A549 (cell line): Measurements from ENCODE around the gene APBB2. TPM values are rescaled to one million over a fixed set of nuclear protein-coding genes. Genes with fewer than 3 reads are reported as not detected.

Experiments used
- ATAC-seq, 2 experiments: fragments of 200-7000 bp in 1 of 2; fragments of >200 bp in 1 of 2; cut with Nextera tagmentation in 1 of 2; cut with Tn5 transposase in 1 of 2; 3 replicates each; pipeline versions ENCODE4 v1.8.0 to v1.9.1; 2018 to 2020; ENCODE audit warnings: mild to moderate bottlenecking in 1 of 2, moderate library complexity in 1 of 2
- CTCF ChIA-PET: fragments of 300-600 bp; sonication (Branson Sonifier 250); formaldehyde crosslinking; extraction: SDS; loops from one replicate; lab custom pipeline; 2021; ENCODE audit warnings: antibody characterized with exemption, inconsistent platforms; lab: Yijun Ruan, JAX
- POLR2A ChIA-PET: fragments of 350-600 bp; formaldehyde crosslinking; extraction: SDS; loops from one replicate; lab custom pipeline; 2021; ENCODE audit warnings: antibody characterized with exemption, inconsistent platforms; lab: Yijun Ruan, JAX
- DNase-seq, 2 experiments: peaks; one replicate each; pipeline versions ENCODE4 v3.0.0 to v3.0.0-alpha.2; 2011 to 2016; ENCODE audit warnings: low read depth in 1 of 2, low spot score in 1 of 2
- FAIRE-seq: peaks from 2 replicates; lab custom pipeline; 2011; peaks lifted over from hg19 to GRCh38; lab: Jason Lieb, UNC
- H3K27ac ChIP-seq, 2 experiments: fragments of >200 bp; sonication (Bioruptor Twin); formaldehyde crosslinking; 3 replicates each; pipeline ENCODE4 v1.5.1; 2016 to 2017
- H3K4me1 ChIP-seq: fragments of >200 bp; sonication (Bioruptor Twin); formaldehyde crosslinking; 3 replicates; pipeline ENCODE4 v1.6.1; 2016
- H3K4me2 ChIP-seq: fragments of >200 bp; sonication (Bioruptor Twin); formaldehyde crosslinking; 3 replicates; pipeline ENCODE4 v1.6.1; 2016
- H3K4me3 ChIP-seq: fragments of >200 bp; sonication (Bioruptor Twin); formaldehyde crosslinking; 3 replicates; pipeline ENCODE4 v1.5.1; 2016
- H3K9me3 ChIP-seq: fragments of >200 bp; sonication (Bioruptor Twin); formaldehyde crosslinking; 3 replicates; pipeline ENCODE4 v1.6.1; 2016
- BHLHE40 ChIP-seq: IDR thresholded peaks from 2 replicates; pipeline ENCODE4 v1.6.1; 2012; ENCODE audit warnings: low read depth, low read length, inconsistent platforms
- CBX8 ChIP-seq: fragments of 200-600 bp; sonication (generic); IDR thresholded peaks from 2 replicates; pipeline ENCODE4 v1.6.1; 2016
- EHMT2 ChIP-seq: fragments of 200-600 bp; sonication (generic); IDR thresholded peaks from 2 replicates; pipeline ENCODE4 v1.6.1; 2016; ENCODE audit warnings: antibody characterized with exemption, low read depth, mild to moderate bottlenecking, moderate library complexity
- ELK1 ChIP-seq: fragments of 150-350 bp; IDR thresholded peaks from 2 replicates; pipeline ENCODE4 v1.6.1; 2014; ENCODE audit warnings: low read depth, mild to moderate bottlenecking, low read length
- EP300 ChIP-seq, 2 experiments: fragments of >200 bp; sonication (Bioruptor Twin); formaldehyde crosslinking; IDR thresholded peaks; 2 replicates in 1 of 2; 3 replicates in 1 of 2; pipeline ENCODE4 v1.6.1; 2016 to 2017
- ESRRA ChIP-seq: fragments of 150-350 bp; IDR thresholded peaks from 2 replicates; pipeline ENCODE4 v1.6.1; 2014; ENCODE audit warnings: mild to moderate bottlenecking, low read length, borderline replicate concordance
- FOSB ChIP-seq: fragments of 250-450 bp; sonication (Bioruptor Pico); IDR thresholded peaks from 2 replicates; pipeline ENCODE4 v1.5.0; 2020; ENCODE audit warnings: mild to moderate bottlenecking, moderate library complexity
- FOSL2 ChIP-seq, 2 experiments: fragments of 450-650 bp in 1 of 2; fragments of >200 bp in 1 of 2; sonication (Bioruptor Twin) in 1 of 2; formaldehyde crosslinking; IDR thresholded peaks; 2 replicates each; pipeline versions ENCODE4 v1.5.0 to v1.6.1; 2016 to 2020; ENCODE audit warnings: mild to moderate bottlenecking in 1 of 2, moderate library complexity in 1 of 2
- FOXS1 ChIP-seq: fragments of 250-450 bp; sonication (Bioruptor Pico); IDR thresholded peaks from 2 replicates; pipeline ENCODE4 v1.5.0; 2020; ENCODE audit warnings: mild to moderate bottlenecking, moderate library complexity
- GATA3 ChIP-seq: IDR thresholded peaks from 2 replicates; pipeline ENCODE4 v1.6.1; 2012; ENCODE audit warnings: borderline replicate concordance
- HDAC2 ChIP-seq: fragments of 200-600 bp; sonication (generic); IDR thresholded peaks from 2 replicates; pipeline ENCODE4 v1.6.1; 2016
- HES2 ChIP-seq: fragments of >200 bp; sonication (Bioruptor Twin); formaldehyde crosslinking; IDR thresholded peaks from 2 replicates; pipeline ENCODE4 v1.6.1; 2016
- JUN ChIP-seq, 2 experiments: fragments of >200 bp; sonication (Bioruptor Twin); formaldehyde crosslinking; IDR thresholded peaks; 2 replicates in 1 of 2; 3 replicates in 1 of 2; pipeline ENCODE4 v1.6.1; 2016 to 2017
- JUNB ChIP-seq: fragments of >200 bp; sonication (Bioruptor Twin); formaldehyde crosslinking; IDR thresholded peaks from 2 replicates; pipeline ENCODE4 v1.6.1; 2016
- KDM1A ChIP-seq: fragments of 200-600 bp; sonication (generic); IDR thresholded peaks from 2 replicates; pipeline ENCODE4 v1.6.1; 2016; ENCODE audit warnings: low read depth, mild to moderate bottlenecking
- KDM5A ChIP-seq: fragments of 200-600 bp; sonication (generic); IDR thresholded peaks from 2 replicates; pipeline ENCODE4 v1.6.1; 2016; ENCODE audit warnings: antibody characterized with exemption, mild to moderate bottlenecking
- MAFK ChIP-seq: fragments of 450-650 bp; IDR thresholded peaks from 2 replicates; pipeline ENCODE4 v1.6.1; 2014; ENCODE audit not compliant: partially characterized antibody
- MAX ChIP-seq: IDR thresholded peaks from 2 replicates; pipeline ENCODE4 v1.6.1; 2012
- MAZ ChIP-seq: fragments of 150-350 bp; IDR thresholded peaks from 2 replicates; pipeline ENCODE4 v1.6.1; 2014; ENCODE audit warnings: antibody characterized with exemption, low read depth, low read length, borderline replicate concordance
- MYC ChIP-seq: IDR thresholded peaks from 2 replicates; pipeline ENCODE4 v1.6.1; 2012; ENCODE audit warnings: mild to moderate bottlenecking, inconsistent platforms, low read length, improper control_type of control experiment, borderline replicate concordance
- NFE2L2 ChIP-seq: fragments of 150-350 bp; conservative IDR thresholded peaks from 2 replicates; pipeline ENCODE4 v1.6.1; 2014; ENCODE audit warnings: low read length
- NPAS2 ChIP-seq: fragments of 250-450 bp; sonication (Bioruptor Pico); IDR thresholded peaks from 2 replicates; pipeline ENCODE4 v1.8.0; 2022; ENCODE audit warnings: mild to moderate bottlenecking, moderate library complexity, borderline replicate concordance
- PHF8 ChIP-seq: fragments of 200-600 bp; sonication (generic); IDR thresholded peaks from 2 replicates; pipeline ENCODE4 v1.6.1; 2016; ENCODE audit warnings: low read depth, mild to moderate bottlenecking, antibody characterized with exemption, moderate library complexity, borderline replicate concordance
- REST ChIP-seq: fragments of 200-600 bp; sonication (generic); IDR thresholded peaks from 2 replicates; pipeline ENCODE4 v1.6.1; 2016; ENCODE audit warnings: antibody characterized with exemption, mild to moderate bottlenecking, moderate library complexity
- RFX5 ChIP-seq: fragments of 450-650 bp; IDR thresholded peaks from 2 replicates; pipeline ENCODE4 v1.7.1; 2014; ENCODE audit warnings: antibody characterized with exemption, mild to moderate bottlenecking, moderate library complexity
- USF2 ChIP-seq: fragments of 450-650 bp; IDR thresholded peaks from 2 replicates; pipeline ENCODE4 v1.6.1; 2014; ENCODE audit warnings: antibody characterized with exemption
- ZC3H11A ChIP-seq: fragments of 450-650 bp; IDR thresholded peaks from 2 replicates; pipeline ENCODE4 v1.6.1; 2014; ENCODE audit warnings: antibody characterized with exemption, mild to moderate bottlenecking
- ZFP36 ChIP-seq: fragments of 450-650 bp; IDR thresholded peaks from 2 replicates; pipeline ENCODE4 v1.6.1; 2014; ENCODE audit warnings: borderline replicate concordance; ENCODE audit not compliant: partially characterized antibody
- WGBS: methylation state at CpG from one replicate; pipeline ENCODE4 v1.1.6; 2017; ENCODE audit errors: missing lambda C conversion rate; 5-methylcytosine and 5-hydroxymethylcytosine counted together
- polyA plus RNA-seq, 4 experiments: library from polyadenylated mRNA; depleted of rRNA in 3 of 4; stranded (reverse); fragments of >200 nt; fragmentation: RNase III in 1 of 4; extraction: RNeasy Plus Mini Kit Qiagen cat#74134 plus additional on column Dnase treatment in 1 of 4; gene quantifications; 2 replicates in 3 of 4; 3 replicates in 1 of 4; pipeline ENCODE4 v1.2.3, GENCODE V29; 2011 to 2017

The APBB2 gene
- polyA plus RNA-seq, 2 of the 4 experiments (the other 2 are of a cell fraction), result 8.3 to 31.9 TPM

- WGBS, result 85% methylated on average over 3 of the region's 3 CpGs
- Histone ChIP-seq H3K27ac (no peak overlapping the region), H3K9me3 (no peaks in the 10 kb centered on the region), H3K4me2 (no peak overlapping the region), H3K4me1 (no peaks in the 10 kb centered on the region), H3K4me3 (no peak overlapping the region)
- FAIRE-seq (no peak), DNase-seq (no peak), ATAC-seq (no peak)
- ChIA-PET CTCF (interaction anchor here (0.6 to 9.3 kb wide), 3 partner anchors 119 to 284 kb away, joined by 3 to 135 read pairs (median 4); partner anchors contain the start of gene APBB2), POLR2A (no interaction called here)
- TF ChIP-seq EP300 (IDR thresholded peaks at IDR 0.05) (no peak), REST (no peak), PHF8 (no peak), KDM5A (no peak), FOSL2 (IDR thresholded peaks at IDR 0.05) (no peak), FOSL2 (CRISPR knock-in tag; IDR thresholded peaks at IDR 0.05) (no peak), ELK1 (no peak), GATA3 (no peak), NPAS2 (CRISPR knock-in tag) (no peak), HDAC2 (no peak), MYC (no peak), ZFP36 (no peak), BHLHE40 (no peak), ESRRA (no peak)
Measured at GRCh38 chr4:40931841-40932240, 282.5 kb downstream of the APBB2 start.

- TF ChIP-seq ZC3H11A (no peak), USF2 (no peak), FOXS1 (CRISPR knock-in tag) (no peak), MAFK (no peak), NFE2L2 (no peak), CBX8 (no peak), ESRRA (no peak), KDM1A (no peak), JUN (IDR thresholded peaks at IDR 0.05) (no peak), HES2 (no peak), MAZ (no peak), FOSB (CRISPR knock-in tag) (no peak), HDAC2 (no peak), EHMT2 (no peak), RFX5 (no peak), ELK1 (no peak), MAX (no peak), JUNB (no peak)
- Histone ChIP-seq H3K4me3 (no peak overlapping the region), H3K4me1 (no peaks in the 10 kb centered on the region), H3K4me2 (no peak overlapping the region), H3K27ac (no peak overlapping the region), H3K9me3 (no peaks in the 10 kb centered on the region)
- ATAC-seq (no peak), FAIRE-seq (no peak), DNase-seq (no peak)
- POLR2A ChIA-PET, result no interaction called here
- CTCF ChIA-PET, result interaction anchor here (0.6 to 9.3 kb wide), 3 partner anchors 119 to 285 kb away, joined by 3 to 135 read pairs (median 4); partner anchors contain the start of gene APBB2
- 91% methylated on average over 6 of the region's 6 CpGs for WGBS
Measured at GRCh38 chr4:40931238-40931637, 283.1 kb downstream of the APBB2 start.
